Heart left ventricle (tissue), 16 donors: ENCODE data around the gene CDC42EP3. TPM values are rescaled to one million over a fixed set of nuclear protein-coding genes. Genes with fewer than 3 reads are reported as not detected.

Experiments
- ATAC-seq, 4 donors: fragments of 200-7000 bp; cut with Tn5 transposase; one replicate each; pipeline ENCODE4 v1.9.1; 2020 to 2022; ENCODE audit warnings: moderate library complexity in 4 of 4, mild to moderate bottlenecking in 3 of 4, moderate number of reproducible peaks in 1 of 4
- DNase-seq, 5 donors: peaks; one replicate each; pipeline ENCODE4 v3.0.0-alpha.2; 2020
- H3K27ac ChIP-seq, 12 donors: fragments of 200-600 bp; sonication (generic) in 4 of 12; one replicate each; pipeline versions ENCODE4 v1.5.0 to v1.8.0; 2016 to 2022; ENCODE audit warnings: mild to moderate bottlenecking in 2 of 12
- H3K27me3 ChIP-seq, 9 donors: fragments of 200-600 bp; sonication (generic) in 2 of 9; one replicate each; pipeline versions ENCODE4 v1.5.1 to v1.8.0; 2016 to 2022; ENCODE audit warnings: mild to moderate bottlenecking in 3 of 9
- H3K36me3 ChIP-seq, 9 donors: fragments of 200-600 bp; sonication (generic) in 2 of 9; one replicate each; pipeline versions ENCODE4 v1.5.0 to v1.8.0; 2018 to 2022; ENCODE audit warnings: mild to moderate bottlenecking in 2 of 9
- H3K4me1 ChIP-seq, 12 donors: fragments of 200-600 bp; sonication (generic) in 4 of 12; one replicate each; pipeline versions ENCODE4 v1.5.0 to v1.8.0; 2016 to 2022; ENCODE audit warnings: mild to moderate bottlenecking in 3 of 12
- H3K4me3 ChIP-seq, 12 donors: fragments of 200-600 bp; sonication (generic) in 4 of 12; one replicate each; pipeline versions ENCODE4 v1.5.0 to v1.8.0; 2017 to 2022; ENCODE audit warnings: mild to moderate bottlenecking in 9 of 12, moderate library complexity in 4 of 12
- H3K9me3 ChIP-seq, 12 donors: fragments of 200-600 bp; sonication (generic) in 4 of 12; one replicate each; pipeline versions ENCODE4 v1.5.0 to v1.8.0; 2016 to 2022; ENCODE audit warnings: mild to moderate bottlenecking in 1 of 12
- POLR2A ChIP-seq, 2 donors: fragments of 450-650 bp; IDR thresholded peaks; one replicate each; pipeline ENCODE4 v1.6.1; 2017; ENCODE audit warnings: antibody characterized with exemption in 2 of 2, mild to moderate bottlenecking in 2 of 2, moderate library complexity in 2 of 2
- WGBS, 4 donors: extraction: QIAGEN DNeasy Blood & Tissue Kit in 2 of 4; methylation state at CpG; one replicate each; pipeline versions ENCODE4 v1.1.5 to v1.1.7; 2013 to 2018; 5-methylcytosine and 5-hydroxymethylcytosine counted together
- intact Hi-C, 10 donors: fragments of 100-400 bp; cut with DNase I; formaldehyde crosslinking; loops; one replicate each; pipeline versions ENCODE4 v1.11.1 to v1.14.2; 2022
- long read RNA-seq, 3 donors: library from polyadenylated mRNA; unstranded; transcript quantifications; one replicate each; pipeline ENCODE4 v2.0.0, GENCODE V29; 2020 to 2021
- polyA plus RNA-seq, 2 donors: library from polyadenylated mRNA; stranded (reverse); fragments of 200-250 nt; gene quantifications; one replicate each; pipeline ENCODE4 v1.2.3, GENCODE V29; 2013
- total RNA-seq, 9 donors: library from RNA; depleted of rRNA in 2 of 9; stranded (reverse); fragments of >200 nt in 2 of 9; fragmentation: NEBNext Ultra II Directional in 3 of 9; extraction: Animal tissue kit (Norgen Biotek cat#: 25700) in 3 of 9; gene quantifications; one replicate each; pipeline versions ENCODE4 v1.1.0 to v1.2.4, GENCODE V29; 2016 to 2023
- TF ChIP-seq, protein P1 (sequence below), 12 donors: fragments of 200-600 bp; sonication (generic) in 4 of 12; IDR thresholded peaks; one replicate each; pipeline versions ENCODE4 v1.5.0 to v1.8.0; 2018 to 2022; ENCODE audit warnings: antibody characterized with exemption in 12 of 12, mild to moderate bottlenecking in 5 of 12
- donor health status: ischemic (EF 13 %, LVEDD 7.1; RV severe dilation, severe dysfunction).
- donor health status: healthy with polysubstance abuse.
- donor health status: DM: no; HTN: yes; CAD: no.
- donor health status: DM: no; HTN: no; CAD: no.
- donor health status: ischemic (EF 25% LVEDD 6.9; RV normal size, moderate dysfunction).
- donor health status: ischemic (EF 25% LVEDD 5.7; RV mildly dilated, moderate dysfunction).
- donor health status: healthy.
- donor health status: DM: yes; HTN: yes; CAD: no.
- donor health status: ischemic (EF 35%, LVEDD 5.7; RV mildly dilated, moderate dysfunction).
- donor health status: nonischemic (EF 11% LVEDD 7.7; RV severe dilation, severe dysfunction).
- donor health status: DM: yes; HTN: yes; CAD: no.
- donor health status: PGD.
- donor health status: ischemic (EF 29% LVEDD 5.4; RV normal size, mild dysfunction).
- donor health status: nonischemic (EF 23%, LVEDD 6.1; RV moderate dilation, normal function).

CDC42EP3 gene, protein sequence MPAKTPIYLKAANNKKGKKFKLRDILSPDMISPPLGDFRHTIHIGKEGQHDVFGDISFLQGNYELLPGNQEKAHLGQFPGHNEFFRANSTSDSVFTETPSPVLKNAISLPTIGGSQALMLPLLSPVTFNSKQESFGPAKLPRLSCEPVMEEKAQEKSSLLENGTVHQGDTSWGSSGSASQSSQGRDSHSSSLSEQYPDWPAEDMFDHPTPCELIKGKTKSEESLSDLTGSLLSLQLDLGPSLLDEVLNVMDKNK
- total RNA-seq (100 to 1,000 TPM in 6 of 9 donors, 10 to 100 TPM in 3; 84.5 to 189 (median 124) TPM), polyA plus RNA-seq (10 to 100 TPM; 32.5 to 52.8 TPM)
- long read RNA-seq, donor 1, full-length matches to known transcripts = 61 of 119 reads
- long read RNA-seq, donor 1, partial matches to known transcripts = 0 of 119 reads
- long read RNA-seq, donor 1, other reads (novel, unspliced or antisense) = 58 of 119 reads
- long read RNA-seq, donor 2, full-length matches to known transcripts = 151 of 238 reads
- long read RNA-seq, donor 2, partial matches to known transcripts = 0 of 238 reads
- long read RNA-seq, donor 2, other reads (novel, unspliced or antisense) = 87 of 238 reads
- long read RNA-seq, donor 3, full-length matches to known transcripts = 78 of 141 reads
- long read RNA-seq, donor 3, partial matches to known transcripts = 0 of 141 reads
- long read RNA-seq, donor 3, other reads (novel, unspliced or antisense) = 63 of 141 reads

DNA sequence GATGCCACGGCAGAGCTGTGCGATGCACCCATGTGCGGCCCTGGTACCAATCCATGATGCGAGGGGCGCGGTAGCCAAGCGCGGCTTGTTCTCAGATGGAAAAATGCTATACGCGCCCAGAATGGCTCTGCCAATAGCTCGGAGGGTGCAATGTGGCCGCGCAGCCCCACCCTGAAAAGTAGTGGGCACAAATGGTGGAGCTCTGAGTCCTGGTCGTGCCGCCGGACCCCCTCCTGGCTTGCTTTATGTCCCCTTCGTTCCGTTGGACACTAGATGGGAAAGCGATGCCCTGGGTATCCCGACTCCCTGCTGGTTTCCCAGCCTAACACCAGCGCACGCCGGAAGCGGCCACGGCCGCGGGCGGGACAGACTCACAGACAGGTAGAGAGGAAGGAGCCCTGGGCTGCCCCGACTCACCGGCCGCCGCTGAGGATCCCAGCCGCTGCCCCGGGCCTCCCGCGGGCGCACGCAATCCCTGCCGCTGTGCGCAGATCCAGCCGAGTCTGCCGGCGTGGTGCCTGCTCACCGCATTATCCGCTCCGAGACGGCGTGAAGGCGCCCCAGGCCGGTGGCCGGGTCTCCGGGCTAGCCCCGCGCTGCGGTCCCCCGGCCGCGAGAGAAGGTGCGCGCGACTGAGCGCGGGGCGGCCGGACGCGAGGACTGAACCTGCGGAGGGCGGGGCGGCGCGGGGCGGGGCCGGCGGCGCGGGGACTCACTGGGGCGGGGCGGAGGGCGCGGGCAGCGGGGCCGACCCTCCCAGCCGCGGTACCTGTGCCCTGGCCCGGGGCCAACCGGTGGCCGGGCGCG, at the start of gene CDC42EP3:
Gene CDC42EP3 (minus strand): TSS at position 634 of the 807 bp plus-strand sequence. CDS start 25,055 bp downstream, outside the sequence.
- intact Hi-C loops = loop anchor here in 8 of 10 donors (1.0 to 10.0 kb wide), 17 partner anchors 14 to 259 kb away; no protein-coding TSS in a partner anchor
- Histone ChIP-seq H3K27ac (peak within 1 kb of the TSS; percentile 92 to 100 (median 98)), H3K36me3 (peaks cover 0 to 12% (median 0%) of the 10 kb centered on the region in 9 donors), H3K9me3 (no peaks in the 10 kb centered on the region), H3K4me3 (peak within 1 kb of the TSS; percentile 54 to 99 (median 92)), H3K4me1 (peaks cover under 1 to 74% (median 21%) of the 10 kb centered on the region in 12 donors), H3K27me3 (no peaks in the 10 kb centered on the region)
- peak; percentile 67 to 84 (median 79) for DNase-seq
- 1% methylated on average over 37 to 90 of the region's 90 CpGs for WGBS, 4 donors
- TF ChIP-seq POLR2A (IDR thresholded peaks at IDR 0.05) = peak in 1 of 2 donors; percentile 84
- TF ChIP-seq, protein P1, sequence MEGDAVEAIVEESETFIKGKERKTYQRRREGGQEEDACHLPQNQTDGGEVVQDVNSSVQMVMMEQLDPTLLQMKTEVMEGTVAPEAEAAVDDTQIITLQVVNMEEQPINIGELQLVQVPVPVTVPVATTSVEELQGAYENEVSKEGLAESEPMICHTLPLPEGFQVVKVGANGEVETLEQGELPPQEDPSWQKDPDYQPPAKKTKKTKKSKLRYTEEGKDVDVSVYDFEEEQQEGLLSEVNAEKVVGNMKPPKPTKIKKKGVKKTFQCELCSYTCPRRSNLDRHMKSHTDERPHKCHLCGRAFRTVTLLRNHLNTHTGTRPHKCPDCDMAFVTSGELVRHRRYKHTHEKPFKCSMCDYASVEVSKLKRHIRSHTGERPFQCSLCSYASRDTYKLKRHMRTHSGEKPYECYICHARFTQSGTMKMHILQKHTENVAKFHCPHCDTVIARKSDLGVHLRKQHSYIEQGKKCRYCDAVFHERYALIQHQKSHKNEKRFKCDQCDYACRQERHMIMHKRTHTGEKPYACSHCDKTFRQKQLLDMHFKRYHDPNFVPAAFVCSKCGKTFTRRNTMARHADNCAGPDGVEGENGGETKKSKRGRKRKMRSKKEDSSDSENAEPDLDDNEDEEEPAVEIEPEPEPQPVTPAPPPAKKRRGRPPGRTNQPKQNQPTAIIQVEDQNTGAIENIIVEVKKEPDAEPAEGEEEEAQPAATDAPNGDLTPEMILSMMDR (IDR thresholded peaks at IDR 0.05) = no peak
- peak; percentile 47 to 85 (median 66) for ATAC-seq

DNA sequence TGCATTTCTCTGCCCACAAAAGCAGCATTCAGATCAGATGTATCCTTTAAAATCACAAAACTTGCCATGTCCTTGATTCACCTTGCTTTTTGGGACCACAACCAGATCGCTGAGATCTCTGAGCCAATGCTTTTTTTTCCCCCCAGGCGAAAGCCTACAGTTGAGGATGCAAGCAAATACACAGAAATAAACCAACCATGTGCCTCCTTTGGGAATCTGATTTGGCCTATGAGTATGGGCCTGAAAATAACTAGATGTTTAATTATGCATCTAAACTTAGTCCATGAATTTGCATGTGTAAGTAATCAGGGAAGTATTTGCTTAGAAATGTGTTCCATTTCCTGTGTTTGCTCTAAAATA, 49.7 kb upstream of the CDC42EP3 start:
- Histone ChIP-seq H3K27ac (no peak overlapping the region), H3K4me1 (peaks cover 0 to 10% (median 0%) of the 10 kb centered on the region in 12 donors), H3K36me3 (no peaks in the 10 kb centered on the region), H3K27me3 (no peaks in the 10 kb centered on the region), H3K9me3 (no peaks in the 10 kb centered on the region), H3K4me3 (no peak overlapping the region)
- no peak for ATAC-seq
- TF ChIP-seq, protein P1 (IDR thresholded peaks at IDR 0.05) = no peak
- no peak for TF ChIP-seq POLR2A (IDR thresholded peaks at IDR 0.05)
- intact Hi-C loops = no loop called here
- WGBS, 4 donors = 64 to 86% (median 68%) methylated on average over 2 of the region's 2 CpGs
- DNase-seq = no peak

DNA sequence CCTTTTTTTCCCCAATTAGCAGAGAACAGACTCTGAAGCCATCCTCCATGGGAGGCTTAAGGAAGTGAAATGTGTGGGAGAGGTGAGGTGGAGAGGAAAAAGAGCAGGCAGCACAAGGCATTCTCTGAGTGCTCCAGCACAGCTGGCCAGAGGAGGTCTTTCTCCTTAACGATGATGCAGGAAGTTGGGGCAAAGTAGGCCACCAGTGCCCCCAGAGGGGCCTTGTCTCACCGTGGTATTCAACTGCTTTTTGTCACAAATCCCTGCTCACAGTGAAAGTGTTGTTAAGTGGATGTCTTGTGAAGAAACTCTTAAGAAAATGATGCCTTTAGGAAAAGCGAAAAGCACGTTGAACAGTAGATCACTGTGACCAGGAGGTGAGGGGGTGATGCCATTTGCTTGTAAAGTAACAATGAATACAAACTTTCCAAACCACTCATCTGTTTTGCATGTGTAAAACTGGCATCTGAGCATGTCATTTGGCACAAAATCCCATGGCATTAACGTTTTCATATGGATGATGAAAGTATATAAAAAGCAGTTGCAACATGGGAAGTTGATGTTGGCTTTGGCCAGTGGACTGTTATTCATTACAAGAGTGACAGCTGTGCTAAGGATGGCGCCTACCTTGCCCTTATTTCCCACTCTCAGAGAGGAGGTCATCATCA, 49.2 kb upstream of the CDC42EP3 start:
- no peak for TF ChIP-seq POLR2A (IDR thresholded peaks at IDR 0.05)
- TF ChIP-seq, protein P1 (IDR thresholded peaks at IDR 0.05) = no peak
- H3K27ac ChIP-seq = no peak overlapping the region
- no peak for DNase-seq
- H3K4me3 ChIP-seq = no peak overlapping the region
- no peak for ATAC-seq
- intact Hi-C loops = no loop called here
- WGBS, 4 donors = 61 to 68% (median 63%) methylated on average over 6 of the region's 6 CpGs
- H3K9me3 ChIP-seq = peaks cover 0 to 5% (median 0%) of the 10 kb centered on the region in 12 donors
- no peaks in the 10 kb centered on the region for H3K27me3 ChIP-seq
- peaks cover 0 to 10% (median 0%) of the 10 kb centered on the region in 12 donors for H3K4me1 ChIP-seq
- H3K36me3 ChIP-seq = no peaks in the 10 kb centered on the region
